IMR-90 (cell line): ENCODE data around the gene SHC2.

Experiments used
- BHLHE40 ChIP-seq: fragments of 150-350 bp; IDR thresholded peaks from 2 replicates; pipeline ENCODE4 v1.6.1; 2016; ENCODE audit warnings: mild to moderate bottlenecking, low read depth, low read length
- CEBPB ChIP-seq: IDR thresholded peaks from 2 replicates; pipeline ENCODE4 v1.6.1; 2012; ENCODE audit warnings: low read depth, low read length, improper control_type of control experiment
- CHD1 ChIP-seq: IDR thresholded peaks from 2 replicates; pipeline ENCODE4 v1.6.1; 2012; ENCODE audit warnings: low read depth, low read length, improper control_type of control experiment
- CTCF ChIP-seq: conservative IDR thresholded peaks from 2 replicates; pipeline ENCODE4 v1.5.1; 2012; ENCODE audit warnings: mild to moderate bottlenecking, low read depth, low read length, improper control_type of control experiment
- ELK1 ChIP-seq: fragments of 150-350 bp; IDR thresholded peaks from 2 replicates; pipeline ENCODE4 v1.6.1; 2016; ENCODE audit warnings: low read depth, mild to moderate bottlenecking, low read length, moderate library complexity, borderline replicate concordance
- FOS ChIP-seq: fragments of 150-350 bp; IDR thresholded peaks from 2 replicates; pipeline ENCODE4 v1.6.1; 2016; ENCODE audit warnings: low read depth, low read length
- MAFK ChIP-seq: IDR thresholded peaks from 2 replicates; pipeline ENCODE4 v1.6.1; 2012; ENCODE audit warnings: low read depth, low read length, improper control_type of control experiment
- POLR2A ChIP-seq: IDR thresholded peaks from 2 replicates; pipeline ENCODE4 v1.6.1; 2012; ENCODE audit warnings: mild to moderate bottlenecking, low read depth, low read length
- RAD21 ChIP-seq: IDR thresholded peaks from 2 replicates; pipeline ENCODE4 v1.6.1; 2012; ENCODE audit warnings: low read length, improper control_type of control experiment
- RCOR1 ChIP-seq: IDR thresholded peaks from 2 replicates; pipeline ENCODE4 v1.6.1; 2012; ENCODE audit warnings: mild to moderate bottlenecking, low read length, improper control_type of control experiment; ENCODE audit not compliant: insufficient replicate concordance
- USF2 ChIP-seq: fragments of 150-350 bp; IDR thresholded peaks from 2 replicates; pipeline ENCODE4 v1.6.1; 2017; ENCODE audit warnings: mild to moderate bottlenecking, antibody characterized with exemption, low read length, low read depth

GRCh38 chr19:370641-371330, 90.0 kb downstream of the SHC2 start:
- no peak for TF ChIP-seq CTCF
- no peak for TF ChIP-seq POLR2A
- no peak for TF ChIP-seq ELK1
- TF ChIP-seq MAFK = no peak
- TF ChIP-seq RCOR1 = no peak
- no peak for TF ChIP-seq BHLHE40
- no peak for TF ChIP-seq RAD21
- no peak for TF ChIP-seq USF2
- no peak for TF ChIP-seq FOS
- TF ChIP-seq CHD1 = no peak
- no peak for TF ChIP-seq CEBPB
